K562 treated with DMSO at 1 percent for 12 hours (cell line): ENCODE data around the gene PHOSPHO1. TPM values are rescaled to one million over a fixed set of nuclear protein-coding genes. Genes with fewer than 3 reads are reported as not detected.

Source experiments
- total RNA-seq: library from RNA; unstranded; fragments of 300-600 nt; gene quantifications from 2 replicates; pipeline ENCODE4 v1.2.3, GENCODE V29; 2022; ENCODE audit not compliant: insufficient read depth

Gene PHOSPHO1
- 0.58 TPM in 1 of 2 replicates, not detected in the other for total RNA-seq

GRCh38 chr17:49230636-49231562 lies at the start of gene PHOSPHO1:
Gene PHOSPHO1 (minus strand): TSS chr17:49230787. CDS start chr17:49226691, 4,096 bp downstream.

GRCh38 chr17:49210158-49211029 lies 20.2 kb downstream of the PHOSPHO1 start, which contains the start of the genes ABI3 and GNGT2:
Gene ABI3 (plus strand): TSS chr17:49210707. CDS start chr17:49210725, 18 bp downstream.
Gene GNGT2 (minus strand): TSS chr17:49210574. CDS start chr17:49207422, 3,152 bp downstream.

Other genes starting within 250 kb of the PHOSPHO1 start
- 8.8 and 32.3 TPM in 2 replicates for gene IGF2BP1, start 233.4 kb downstream of the PHOSPHO1 start, total RNA-seq
- gene B4GALNT2, start 98.0 kb downstream of the PHOSPHO1 start, total RNA-seq = not detected in 2 replicates
- not detected in 2 replicates for gene GNGT2, start 20.2 kb downstream of the PHOSPHO1 start, total RNA-seq
- not detected in 2 replicates for gene ABI3, start 20.1 kb downstream of the PHOSPHO1 start, total RNA-seq
- gene ZNF652, start 131.5 kb upstream of the PHOSPHO1 start, total RNA-seq = 3.5 and 11.2 TPM in 2 replicates
- gene PHB1, start 184.1 kb upstream of the PHOSPHO1 start, total RNA-seq = 126 and 128 TPM in 2 replicates